ENCODE results near the gene CD55.

Gene CD55, protein sequence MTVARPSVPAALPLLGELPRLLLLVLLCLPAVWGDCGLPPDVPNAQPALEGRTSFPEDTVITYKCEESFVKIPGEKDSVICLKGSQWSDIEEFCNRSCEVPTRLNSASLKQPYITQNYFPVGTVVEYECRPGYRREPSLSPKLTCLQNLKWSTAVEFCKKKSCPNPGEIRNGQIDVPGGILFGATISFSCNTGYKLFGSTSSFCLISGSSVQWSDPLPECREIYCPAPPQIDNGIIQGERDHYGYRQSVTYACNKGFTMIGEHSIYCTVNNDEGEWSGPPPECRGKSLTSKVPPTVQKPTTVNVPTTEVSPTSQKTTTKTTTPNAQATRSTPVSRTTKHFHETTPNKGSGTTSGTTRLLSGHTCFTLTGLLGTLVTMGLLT

DNA sequence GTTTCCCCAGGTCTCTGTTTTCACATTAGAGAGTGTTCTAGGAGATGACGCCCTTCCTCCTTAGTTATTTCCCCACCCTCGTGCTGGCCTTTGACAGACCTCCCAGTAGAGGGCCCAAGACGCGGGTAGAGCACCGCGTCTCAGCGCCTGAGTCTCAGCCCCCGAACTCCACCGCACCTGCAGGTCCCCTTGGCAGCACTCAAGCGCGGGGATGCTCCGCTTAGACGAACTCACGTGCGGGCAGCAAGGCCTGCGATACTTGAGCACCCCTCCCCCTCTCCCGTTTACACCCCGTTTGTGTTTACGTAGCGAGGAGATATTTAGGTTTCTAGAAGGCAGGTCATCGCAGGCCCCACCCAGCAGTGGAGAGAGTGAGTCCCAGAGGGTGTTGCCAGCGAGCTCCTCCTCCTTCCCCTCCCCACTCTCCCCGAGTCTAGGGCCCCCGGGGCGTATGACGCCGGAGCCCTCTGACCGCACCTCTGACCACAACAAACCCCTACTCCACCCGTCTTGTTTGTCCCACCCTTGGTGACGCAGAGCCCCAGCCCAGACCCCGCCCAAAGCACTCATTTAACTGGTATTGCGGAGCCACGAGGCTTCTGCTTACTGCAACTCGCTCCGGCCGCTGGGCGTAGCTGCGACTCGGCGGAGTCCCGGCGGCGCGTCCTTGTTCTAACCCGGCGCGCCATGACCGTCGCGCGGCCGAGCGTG lies at the start of gene CD55:
Gene CD55 (plus strand): TSS at position 600 of the 711 bp plus-strand sequence. CDS start 88 bp downstream, at position 688.
- no peak for DNase-seq

DNA sequence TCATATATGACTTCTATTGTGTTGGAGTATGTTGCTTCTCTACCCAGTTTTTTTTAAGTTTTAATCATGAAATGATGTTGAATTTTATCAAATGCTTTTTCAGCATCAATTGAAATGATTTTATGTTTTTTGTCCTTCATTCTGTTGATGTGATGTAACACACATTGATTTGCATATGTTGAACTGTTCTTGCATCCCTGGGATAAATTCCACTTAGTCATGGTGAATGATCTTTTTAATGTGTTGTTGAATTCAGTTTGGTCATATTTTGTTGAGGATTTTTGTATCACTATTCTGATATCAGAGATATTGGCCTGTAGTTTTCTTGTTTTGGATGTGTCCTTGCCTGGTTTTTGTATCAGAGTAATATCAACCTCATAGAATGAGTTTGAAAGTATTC lies 46.6 kb upstream of the CD55 start:
- no peak for DNase-seq

DNA sequence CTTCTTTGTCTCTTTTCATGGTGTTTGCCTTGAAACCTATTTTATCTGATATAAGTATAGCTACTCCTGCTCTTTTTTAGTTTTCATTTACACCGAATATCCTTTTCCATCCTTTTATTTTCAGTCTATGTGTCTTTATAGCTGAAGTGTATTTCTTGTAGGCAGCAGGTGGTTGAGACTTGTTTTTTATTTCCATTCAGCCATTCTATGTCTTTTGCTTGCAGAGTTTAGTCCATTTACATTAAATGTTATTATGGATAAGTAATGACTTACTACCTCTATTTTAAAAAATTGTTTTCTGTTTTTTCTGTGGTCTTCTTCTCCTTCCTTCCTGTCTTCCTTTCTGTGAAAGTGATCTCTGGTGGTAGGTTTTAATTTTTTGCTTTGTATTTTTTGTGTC lies 45.0 kb upstream of the CD55 start:
- no peak for DNase-seq

DNA sequence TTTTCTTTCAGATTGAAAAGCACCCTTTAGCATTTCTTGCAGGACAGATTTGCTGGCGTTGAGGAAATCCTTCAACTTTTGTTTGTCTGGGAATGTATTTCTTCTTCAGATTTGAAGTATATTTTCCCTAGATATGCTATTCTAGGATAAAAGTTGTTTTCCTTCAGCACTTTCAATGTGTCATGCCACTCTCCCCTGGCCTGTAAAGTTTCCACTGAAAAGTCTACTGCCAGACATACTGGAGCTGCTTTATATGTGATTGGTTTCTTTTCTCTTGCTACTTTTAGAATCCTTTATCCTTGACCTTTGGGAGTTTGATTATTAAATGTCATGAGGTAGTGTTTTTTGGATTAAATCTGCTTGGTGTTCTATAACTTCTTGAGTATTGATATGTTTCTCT lies 44.2 kb upstream of the CD55 start:
- no peak for DNase-seq

DNA sequence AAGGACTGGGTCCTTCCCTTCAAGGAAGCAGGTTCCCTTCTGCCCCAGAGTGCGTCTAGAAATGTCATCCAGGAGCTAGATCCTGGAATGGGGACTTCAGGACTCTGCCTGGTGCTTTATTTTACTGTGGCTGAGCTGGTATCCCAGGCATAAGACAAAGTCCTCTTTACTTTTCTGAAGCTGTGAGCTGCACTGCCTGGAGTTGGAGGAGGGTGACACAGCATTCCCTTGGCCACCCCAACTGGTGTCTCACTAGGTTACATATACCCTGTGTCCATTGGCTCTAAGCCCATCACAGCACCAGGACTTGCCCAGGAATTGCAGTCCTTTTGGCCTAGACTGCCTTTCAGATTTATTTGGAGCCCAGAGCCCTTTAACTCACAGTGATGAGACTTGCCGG lies 41.8 kb upstream of the CD55 start:
- no peak for DNase-seq

DNA sequence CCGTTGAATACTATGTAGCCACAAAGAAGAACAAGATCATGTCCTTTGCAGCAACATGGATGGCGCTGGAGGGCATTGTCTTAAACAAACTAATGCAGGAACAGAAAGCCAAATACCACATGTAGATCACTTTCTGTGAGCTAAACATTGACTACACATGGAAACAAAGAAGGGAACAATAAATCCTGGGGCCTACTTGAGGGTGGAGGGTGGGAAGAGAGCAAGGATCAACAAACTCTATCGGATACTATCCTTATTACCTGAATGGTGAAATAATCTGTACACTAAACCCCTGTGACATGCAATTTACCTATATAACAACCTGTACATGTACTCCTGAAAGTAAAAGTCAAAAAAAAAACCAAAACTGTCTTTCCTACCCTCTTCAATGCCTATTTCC lies 40.8 kb upstream of the CD55 start:
- no peak for DNase-seq

DNA sequence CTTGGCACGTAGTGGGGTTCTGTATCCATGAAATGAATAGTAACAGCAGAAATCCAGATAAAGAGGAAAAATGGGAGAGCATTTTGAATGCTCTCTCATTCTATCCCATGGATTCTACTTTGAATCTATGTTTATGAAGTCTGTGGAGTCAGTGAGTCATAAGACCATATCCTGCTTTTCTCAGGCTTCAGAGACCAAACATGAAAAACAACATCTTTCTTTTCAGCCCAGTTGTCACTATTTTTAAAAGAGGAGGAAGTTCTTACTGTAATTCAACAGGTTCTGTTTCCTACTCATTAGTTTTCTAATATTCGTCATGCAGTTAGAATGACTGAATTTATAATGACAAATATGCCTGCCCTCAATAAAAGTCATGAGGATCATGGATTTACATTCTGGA lies 39.4 kb upstream of the CD55 start:
- DNase-seq, result no peak

DNA sequence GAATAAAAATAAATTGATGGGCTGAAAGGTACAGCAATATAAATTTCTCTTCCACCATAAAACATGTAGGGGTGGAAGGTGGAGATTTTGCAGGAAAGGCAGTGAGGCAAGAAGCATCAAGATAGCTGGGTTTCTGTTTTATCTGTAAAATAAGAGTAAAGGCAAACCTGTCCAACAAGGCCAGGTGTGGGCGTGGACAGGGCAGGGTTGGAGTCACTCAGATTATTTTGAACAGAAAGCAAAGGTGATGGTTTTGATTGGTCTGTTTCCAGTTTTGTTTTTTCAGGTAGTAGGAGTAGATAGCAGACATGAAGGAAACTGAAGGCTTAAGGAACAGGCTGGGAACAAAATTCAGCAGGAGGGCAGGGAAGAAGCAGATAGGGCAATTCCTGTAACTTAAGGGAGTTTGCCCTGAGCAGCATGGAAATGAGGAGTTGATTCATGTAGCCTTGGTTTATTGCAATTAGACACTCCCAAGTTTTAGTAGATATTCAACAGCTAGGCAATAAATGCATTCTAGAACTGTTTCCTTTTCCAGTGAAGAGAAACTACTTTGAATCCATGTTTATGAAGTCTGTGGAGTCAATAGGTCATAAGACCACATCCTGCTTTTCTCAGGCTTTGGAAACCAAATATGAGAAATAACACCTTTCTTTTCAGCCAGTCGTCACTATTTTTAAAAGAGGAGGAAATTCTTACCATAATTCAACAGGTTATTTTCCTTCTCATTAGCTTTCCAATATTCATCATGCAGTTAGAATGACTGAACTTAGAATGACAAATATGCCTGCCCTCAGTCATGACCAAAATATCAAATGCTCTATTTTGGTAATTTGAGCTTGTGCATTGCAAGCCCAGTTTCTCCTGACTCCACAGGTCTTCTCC lies 38.7 kb upstream of the CD55 start:
- no peak for DNase-seq

DNA sequence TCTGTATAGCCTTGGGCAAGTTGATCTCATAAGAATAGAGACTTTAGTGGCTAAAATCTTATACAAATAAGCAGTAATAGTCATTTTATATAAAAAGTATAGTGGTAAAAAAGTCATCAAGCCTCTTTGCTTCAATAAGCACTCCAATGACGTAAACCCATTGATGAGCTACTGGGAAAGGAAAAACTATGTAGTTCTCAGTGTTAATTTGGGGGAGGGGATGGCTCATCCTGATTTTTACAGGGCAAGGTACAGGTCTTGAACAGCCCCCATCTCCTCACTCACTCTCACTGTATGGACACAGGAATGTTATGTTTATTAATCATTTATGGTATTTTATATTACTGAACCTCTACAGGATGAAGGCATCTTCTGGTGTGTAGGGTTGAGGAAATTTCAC lies 38.1 kb upstream of the CD55 start:
- no peak for DNase-seq

DNA sequence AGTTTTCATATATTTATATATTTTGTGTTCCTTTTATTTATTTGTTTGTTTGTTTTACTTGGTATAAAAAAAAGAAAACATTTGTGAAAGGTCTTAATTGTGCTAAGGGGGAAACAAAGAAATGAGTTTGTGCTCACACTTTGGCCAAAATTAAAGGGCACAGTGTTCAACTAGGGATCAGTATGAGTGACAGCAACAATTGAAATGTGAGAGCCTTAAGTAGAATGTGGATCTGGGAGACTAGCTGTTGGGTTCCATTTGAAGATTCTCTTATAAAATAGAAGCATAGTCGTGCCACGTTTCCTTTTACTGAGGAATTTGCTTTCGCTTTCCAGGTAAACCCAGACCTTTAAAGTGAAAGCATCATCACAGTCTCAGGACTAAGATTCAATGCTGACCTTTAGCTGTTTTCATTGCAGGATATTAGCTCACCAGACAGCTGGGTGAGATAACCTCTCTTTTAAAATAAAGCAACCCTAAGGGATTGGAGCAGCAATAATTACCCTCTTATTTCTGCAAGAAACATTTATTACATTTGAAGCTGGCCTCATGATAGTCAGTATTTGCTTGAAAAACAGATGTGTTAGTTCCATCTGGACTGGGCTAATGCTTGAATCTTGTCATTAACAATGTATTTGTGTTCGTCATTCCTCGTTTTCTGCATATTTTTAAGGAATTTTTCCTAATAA lies 37.1 kb upstream of the CD55 start:
- no peak for DNase-seq

DNA sequence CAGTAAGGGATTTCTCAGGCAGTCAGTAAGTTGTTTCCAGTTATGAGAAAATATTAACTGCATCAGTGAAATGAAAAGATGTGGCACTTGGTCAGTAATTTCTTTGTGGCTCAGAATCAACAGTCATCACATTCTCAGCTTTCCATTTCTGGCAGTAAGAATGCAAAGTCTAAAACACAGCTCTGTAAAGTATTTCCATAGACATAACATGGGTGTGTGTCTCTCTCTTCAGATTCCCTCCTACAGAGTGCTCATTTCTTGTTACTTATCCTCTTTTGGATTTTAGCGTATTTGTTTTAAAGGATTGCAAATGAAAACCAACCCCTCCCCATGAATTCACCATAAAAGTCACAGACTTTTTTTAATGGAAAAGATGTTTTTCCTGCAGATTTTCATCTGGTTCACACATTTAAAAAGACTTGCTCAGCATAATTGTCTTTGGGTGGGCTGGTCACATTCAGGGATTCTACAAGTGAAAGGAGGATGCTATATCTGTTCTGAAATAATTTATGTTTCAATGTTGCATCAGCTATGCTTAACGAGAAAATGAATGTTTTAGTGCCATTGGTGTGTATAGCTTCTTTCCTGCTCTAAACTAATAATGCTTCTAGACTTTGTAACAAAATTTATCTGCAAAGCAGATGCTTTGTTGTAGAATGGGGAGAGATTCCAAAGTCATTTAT lies 34.6 kb upstream of the CD55 start:
- no peak for DNase-seq

DNA sequence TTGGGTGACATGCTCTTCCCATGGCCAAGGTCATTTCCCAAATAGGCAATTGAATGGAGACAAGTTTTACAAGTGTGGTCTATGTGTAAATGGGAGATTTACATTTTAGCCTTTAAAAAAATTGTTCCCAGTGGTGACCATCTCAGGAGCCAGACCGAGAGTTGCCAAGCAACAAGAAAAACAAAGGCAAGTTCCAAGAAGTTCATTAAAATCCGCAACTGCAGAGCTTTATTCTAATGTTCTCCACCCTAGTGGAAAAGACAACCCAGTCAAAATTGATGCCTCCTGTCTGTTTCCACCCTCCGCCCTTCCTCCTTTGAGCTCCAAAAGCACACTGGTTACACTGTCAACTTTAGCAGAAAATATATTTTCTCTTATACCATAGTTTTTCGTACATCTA lies 33.2 kb upstream of the CD55 start:
- DNase-seq, result no peak

DNA sequence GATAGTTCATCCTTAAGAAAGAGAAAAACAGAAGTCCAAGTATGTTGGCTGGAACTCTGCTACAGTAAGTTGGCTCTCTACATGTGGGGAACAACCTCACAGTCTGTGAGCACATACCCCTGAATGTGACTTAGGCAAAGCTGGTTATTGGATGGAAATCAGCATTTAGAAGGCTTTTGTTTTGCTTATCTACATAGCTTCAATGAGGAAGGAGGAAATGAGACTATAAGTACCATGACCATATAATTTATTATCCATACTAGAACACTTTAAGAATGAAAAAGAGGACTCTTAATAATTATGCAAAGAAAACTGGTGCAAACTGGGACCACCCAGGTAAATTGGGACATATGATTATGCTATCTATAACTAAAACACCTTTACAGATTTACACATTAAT lies 31.7 kb upstream of the CD55 start:
- DNase-seq, result no peak

DNA sequence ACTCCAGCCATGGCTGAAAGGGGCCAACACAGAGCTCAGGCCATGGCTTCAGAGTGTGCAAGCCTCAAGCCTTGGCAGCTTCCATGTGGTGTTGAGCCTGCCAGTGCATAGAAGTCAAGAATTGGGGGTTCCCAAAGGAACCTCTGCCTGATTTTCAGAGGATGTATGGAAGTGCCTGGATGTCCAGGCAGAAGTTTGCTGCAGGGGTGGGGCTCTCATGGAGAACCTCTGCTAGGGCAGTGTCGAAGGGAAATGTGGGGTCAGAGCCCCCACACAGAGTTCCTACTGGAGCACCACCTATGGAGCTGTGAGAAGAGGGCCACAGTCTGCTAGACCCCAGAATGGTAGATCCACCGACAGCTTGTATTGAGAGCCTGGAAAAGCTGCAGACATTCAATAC lies 29.8 kb upstream of the CD55 start:
- DNase-seq, result no peak

DNA sequence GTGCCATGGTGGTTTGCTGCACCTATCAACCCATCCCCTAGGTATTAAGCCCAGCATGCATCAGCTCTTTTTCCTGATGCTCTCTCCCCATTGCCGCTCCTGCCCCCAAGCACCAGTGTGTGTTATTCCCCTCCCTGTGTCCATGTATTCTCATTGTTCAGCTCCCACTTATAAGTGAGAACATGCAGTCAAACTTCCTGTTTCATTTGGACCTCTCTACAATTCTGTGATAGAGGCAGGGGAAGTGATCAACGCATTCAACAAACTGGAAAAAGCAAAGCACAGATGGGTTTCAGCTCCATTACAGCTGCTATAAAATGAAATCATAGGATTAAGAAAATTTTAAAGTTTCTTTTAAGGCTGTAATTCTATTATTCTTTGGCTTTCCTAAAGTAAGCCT lies 23.3 kb upstream of the CD55 start:
- no peak for DNase-seq

DNA sequence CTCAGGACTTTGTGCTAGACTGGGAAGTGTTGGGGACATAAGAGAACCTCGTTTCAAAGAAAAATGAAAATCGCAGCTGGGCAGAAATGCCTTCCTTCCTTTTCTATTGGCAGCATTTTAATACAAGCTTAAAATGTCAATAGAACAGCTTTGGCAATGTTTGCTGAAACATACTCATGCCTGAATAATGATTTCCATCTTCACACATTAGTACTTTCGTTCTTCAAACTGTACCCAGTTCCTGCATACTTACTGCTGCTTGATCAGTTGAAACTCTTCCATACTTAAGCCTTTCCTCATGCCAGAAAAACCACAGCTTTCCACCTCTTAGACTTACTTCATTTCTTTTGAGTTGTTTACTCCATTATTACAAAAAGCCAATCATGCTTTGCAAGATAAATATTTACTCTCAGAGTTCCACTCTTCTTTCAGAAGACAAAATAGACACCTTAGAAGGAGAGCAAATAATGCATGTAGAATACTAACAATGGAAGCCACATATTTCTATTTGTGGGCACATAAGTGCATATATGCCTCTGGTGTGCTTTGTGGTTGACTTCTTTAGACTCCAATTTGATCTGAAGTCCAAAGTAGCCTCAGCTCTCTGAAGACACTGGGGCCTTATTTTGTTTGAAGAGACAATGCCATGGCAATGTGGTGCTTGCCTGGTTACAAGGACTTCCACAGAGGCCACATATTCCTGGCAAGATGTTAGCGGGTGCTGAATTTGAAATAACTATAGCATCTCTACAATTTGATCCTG lies 22.7 kb upstream of the CD55 start:
- DNase-seq, result no peak

DNA sequence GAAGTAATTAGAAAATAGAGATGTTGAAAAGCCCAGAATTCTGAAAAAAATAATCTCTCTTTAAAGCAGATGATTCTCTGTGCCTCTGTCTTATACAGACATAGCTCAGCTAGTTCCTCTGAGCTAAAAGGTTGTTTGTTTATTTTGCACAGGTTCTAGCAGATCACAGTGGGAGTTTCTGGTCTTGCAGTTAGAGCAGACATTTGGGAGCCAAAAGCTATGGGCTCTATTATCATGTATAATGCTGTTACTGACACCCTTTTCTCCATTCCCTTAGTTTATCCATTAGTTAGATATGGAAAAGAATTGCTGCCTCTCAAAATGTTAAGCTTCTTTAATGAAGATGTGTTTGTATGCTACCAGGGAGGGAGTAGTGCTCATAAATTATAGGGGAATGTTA lies 20.5 kb upstream of the CD55 start:
- no peak for DNase-seq

DNA sequence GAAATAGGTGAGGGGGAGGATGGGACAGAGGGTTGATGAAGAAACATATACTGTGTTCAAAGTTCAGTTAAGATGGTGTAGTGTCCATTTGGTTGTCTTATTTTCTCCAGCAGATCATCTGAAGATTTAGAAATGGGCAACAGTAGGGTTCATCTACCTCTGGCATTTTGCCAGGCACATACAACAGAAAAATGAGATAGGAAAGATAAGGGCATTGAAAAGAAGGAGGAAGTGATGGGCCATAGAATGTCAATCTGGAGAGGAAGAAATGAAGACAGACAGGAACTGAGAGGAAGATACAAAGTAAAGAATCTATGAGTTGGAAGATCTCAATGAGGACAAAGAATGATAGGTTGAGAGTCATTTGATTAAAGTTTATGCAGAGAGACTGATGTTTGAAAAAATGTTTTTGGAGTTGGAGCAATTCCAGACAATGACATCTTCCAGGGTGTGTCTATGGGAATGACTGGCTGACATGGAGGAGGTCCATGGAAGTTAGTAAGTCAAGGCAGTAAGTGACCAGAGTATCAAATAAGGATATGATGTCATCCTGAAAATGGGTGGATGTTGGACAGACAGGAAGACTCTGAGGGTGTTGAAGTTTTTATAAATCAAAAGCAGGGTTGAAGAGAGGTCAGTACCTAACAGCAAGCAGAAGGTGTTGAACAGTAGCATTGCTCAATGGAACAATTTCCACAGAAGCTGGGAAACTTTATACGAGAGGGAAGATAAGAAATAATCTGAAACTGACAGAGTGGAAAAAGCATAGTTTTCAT lies 18.7 kb upstream of the CD55 start:
- no peak for DNase-seq

DNA sequence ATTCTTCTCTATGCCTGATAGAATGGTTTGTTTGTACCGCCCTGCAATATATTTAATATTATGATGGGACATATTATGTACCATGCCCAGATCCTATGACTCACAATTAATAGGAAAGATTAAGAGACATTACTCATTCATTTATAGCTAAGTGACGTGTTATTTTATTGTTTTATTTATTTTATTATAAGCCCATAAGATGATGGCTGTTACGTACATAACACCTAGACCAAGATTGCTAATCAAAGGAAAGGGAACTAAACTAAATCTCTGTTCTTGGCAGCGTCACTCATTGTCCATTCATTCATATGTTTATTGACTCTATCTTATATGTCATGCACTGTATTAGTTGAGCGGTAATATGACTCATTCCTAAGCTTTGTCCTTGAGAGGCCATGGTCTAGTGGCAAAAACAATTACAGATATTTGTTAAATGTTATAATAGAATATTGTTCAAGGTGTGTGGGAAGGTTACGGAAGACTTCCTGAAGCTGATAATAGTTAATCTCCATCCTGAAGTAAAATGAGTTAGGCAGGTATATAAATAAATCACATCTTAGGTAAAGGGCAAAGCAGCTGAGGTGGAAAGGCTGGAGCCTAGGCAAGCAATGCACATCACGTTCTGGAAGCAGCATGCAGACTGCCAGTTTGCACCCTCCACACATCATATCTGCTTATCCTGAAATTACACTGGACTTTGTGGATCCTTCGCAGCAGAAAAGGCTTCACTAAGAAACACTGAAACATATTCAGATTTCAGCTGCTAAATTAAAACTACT lies 16.6 kb upstream of the CD55 start:
- no peak for DNase-seq

DNA sequence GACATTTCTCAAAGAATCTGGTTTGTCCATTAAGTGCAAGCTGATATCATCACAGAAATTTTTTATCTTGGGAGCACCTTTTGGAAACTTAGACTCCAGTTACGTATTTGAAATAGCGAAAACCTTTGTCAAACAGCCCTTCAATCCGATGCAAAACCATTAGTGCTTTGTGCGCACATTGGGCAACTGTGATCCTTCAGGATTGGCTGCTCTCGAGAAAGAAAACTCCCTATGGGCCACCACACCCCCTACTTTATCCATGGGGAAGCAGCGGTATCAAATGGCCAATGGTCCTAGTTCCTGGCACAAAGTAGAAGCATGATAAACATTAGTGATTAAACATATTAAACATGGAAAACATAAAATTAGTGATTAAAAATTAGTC lies 16.0 kb upstream of the CD55 start:
- no peak for DNase-seq
